Upper lobe of left lung (tissue), 4 donors: Measurements from ENCODE around the gene HERC2.

ENCODE experiments used
- CTCF ChIP-seq, 6 experiments: fragments of 450-650 bp in 4 of 6; fragments of 200-600 bp in 2 of 6; sonication (generic) in 2 of 6; IDR thresholded peaks; one replicate each; pipeline ENCODE4 v1.5.1; 2016 to 2019; ENCODE audit warnings: antibody characterized with exemption in 6 of 6
- EP300 ChIP-seq, 4 donors: sonication (generic); formaldehyde crosslinking; IDR thresholded peaks; one replicate each; pipeline ENCODE4 v1.5.1; 2017; ENCODE audit warnings: antibody characterized with exemption in 4 of 4, control low read depth in 2 of 4

- TF ChIP-seq CTCF (IDR thresholded peaks at IDR 0.05): no peak
- no peak for TF ChIP-seq EP300 (IDR thresholded peaks at IDR 0.05)
Observed at GRCh38 chr15:28127036-28127435, 194.9 kb downstream of the HERC2 start.
